Measurements from ENCODE around the gene VEGFA.

- TF ChIP-seq CTCF (IDR thresholded peaks at IDR 0.05), result no peak
- TF ChIP-seq POLR2A (IDR thresholded peaks at IDR 0.05), result no peak
These were observed 9.2 kb downstream of the VEGFA start for GRCh38 chr6:43778976-43779851.
